Measurements from ENCODE around the gene KMT2C. TPM values are rescaled to one million over a fixed set of nuclear protein-coding genes. Genes with fewer than 3 reads are reported as not detected.

Gene KMT2C
- total RNA-seq, 1 donor from 2014 or later: 71.8 TPM

GRCh38 chr7:152140560-152140959 is 295.2 kb downstream of the KMT2C start:
- peaks cover 24% of the 10 kb centered on the region for H3K4me1 Mint-ChIP-seq (ENCODE audit: unreplicated experiment)
- H3K4me3 Mint-ChIP-seq (ENCODE audit: unreplicated experiment): no peak overlapping the region
- H3K9me3 Mint-ChIP-seq (ENCODE audit: unreplicated experiment): no peaks in the 10 kb centered on the region
- no peak for TF ChIP-seq CTCF (IDR thresholded peaks at IDR 0.05)
- no peak overlapping the region for H3K27ac Mint-ChIP-seq (ENCODE audit: unreplicated experiment)
- H3K27me3 Mint-ChIP-seq (ENCODE audit: unreplicated experiment): no peaks in the 10 kb centered on the region
- peaks cover 55% of the 10 kb centered on the region for H3K36me3 Mint-ChIP-seq (ENCODE audit: unreplicated experiment)
- DNase-seq (ENCODE audit: extremely low spot score, unreplicated experiment): no peak

- H3K27ac Mint-ChIP-seq (ENCODE audit: unreplicated experiment): no peak overlapping the region
These were observed 295.7 kb downstream of the KMT2C start for GRCh38 chr7:152140067-152140466.

GRCh38 chr7:152137476-152138025 is 298.3 kb downstream of the KMT2C start:
- Mint-ChIP-seq H3K36me3 (ENCODE audit: unreplicated experiment) (peaks cover 42% of the 10 kb centered on the region), H3K27ac (ENCODE audit: unreplicated experiment) (peak overlapping the region; percentile 92), H3K4me1 (ENCODE audit: unreplicated experiment) (peaks cover 34% of the 10 kb centered on the region), H3K27me3 (ENCODE audit: unreplicated experiment) (no peaks in the 10 kb centered on the region), H3K9me3 (ENCODE audit: unreplicated experiment) (no peaks in the 10 kb centered on the region), H3K4me3 (ENCODE audit: unreplicated experiment) (no peak overlapping the region)
- DNase-seq (ENCODE audit: extremely low spot score, unreplicated experiment): no peak
- TF ChIP-seq CTCF (IDR thresholded peaks at IDR 0.05): no peak

More at GRCh38 chr7:152140067-152140466, 295.7 kb downstream of the KMT2C start:
- H3K4me3 Mint-ChIP-seq (ENCODE audit: unreplicated experiment): no peak overlapping the region
- TF ChIP-seq CTCF (IDR thresholded peaks at IDR 0.05): no peak
- DNase-seq (ENCODE audit: extremely low spot score, unreplicated experiment): no peak
- peaks cover 53% of the 10 kb centered on the region for H3K36me3 Mint-ChIP-seq (ENCODE audit: unreplicated experiment)
- H3K9me3 Mint-ChIP-seq (ENCODE audit: unreplicated experiment): no peaks in the 10 kb centered on the region
- peaks cover 28% of the 10 kb centered on the region for H3K4me1 Mint-ChIP-seq (ENCODE audit: unreplicated experiment)
- no peaks in the 10 kb centered on the region for H3K27me3 Mint-ChIP-seq (ENCODE audit: unreplicated experiment)

GRCh38 chr7:152136686-152137085 is 299.1 kb downstream of the KMT2C start:
- no peaks in the 10 kb centered on the region for H3K9me3 Mint-ChIP-seq (ENCODE audit: unreplicated experiment)
- H3K27ac Mint-ChIP-seq (ENCODE audit: unreplicated experiment): peak overlapping the region; percentile 92
- DNase-seq (ENCODE audit: extremely low spot score, unreplicated experiment): no peak
- TF ChIP-seq CTCF (IDR thresholded peaks at IDR 0.05): no peak
- H3K36me3 Mint-ChIP-seq (ENCODE audit: unreplicated experiment): peaks cover 37% of the 10 kb centered on the region
- H3K4me1 Mint-ChIP-seq (ENCODE audit: unreplicated experiment): peaks cover 34% of the 10 kb centered on the region
- peak overlapping the region; percentile 67 for H3K4me3 Mint-ChIP-seq (ENCODE audit: unreplicated experiment)
- no peaks in the 10 kb centered on the region for H3K27me3 Mint-ChIP-seq (ENCODE audit: unreplicated experiment)

- Mint-ChIP-seq H3K27ac (ENCODE audit: unreplicated experiment) (peak overlapping the region; percentile 27), H3K36me3 (ENCODE audit: unreplicated experiment) (peaks cover 38% of the 10 kb centered on the region), H3K9me3 (ENCODE audit: unreplicated experiment) (no peaks in the 10 kb centered on the region), H3K27me3 (ENCODE audit: unreplicated experiment) (no peaks in the 10 kb centered on the region), H3K4me1 (ENCODE audit: unreplicated experiment) (peaks cover 34% of the 10 kb centered on the region), H3K4me3 (ENCODE audit: unreplicated experiment) (no peak overlapping the region)
- no peak for TF ChIP-seq CTCF (IDR thresholded peaks at IDR 0.05)
- no peak for DNase-seq (ENCODE audit: extremely low spot score, unreplicated experiment)
These were observed 302.0 kb downstream of the KMT2C start for GRCh38 chr7:152133804-152134203.
